HG03565 (cell line): ENCODE results near the gene PKDCC.

Source experiments
- ATAC-seq: cut with Tn5 transposase; IDR thresholded peaks from one replicate; pipeline ENCODE4 v1.9.1; 2021; ENCODE audit warnings: mild to moderate bottlenecking, moderate library complexity; ENCODE audit not compliant: unreplicated experiment

PKDCC gene

GRCh38 chr2:42047488-42048298 lies at the start of gene PKDCC:
Gene PKDCC (plus strand): TSS chr2:42048021. CDS start chr2:42048200, 179 bp downstream.
- peak; percentile 54 for ATAC-seq

DNA sequence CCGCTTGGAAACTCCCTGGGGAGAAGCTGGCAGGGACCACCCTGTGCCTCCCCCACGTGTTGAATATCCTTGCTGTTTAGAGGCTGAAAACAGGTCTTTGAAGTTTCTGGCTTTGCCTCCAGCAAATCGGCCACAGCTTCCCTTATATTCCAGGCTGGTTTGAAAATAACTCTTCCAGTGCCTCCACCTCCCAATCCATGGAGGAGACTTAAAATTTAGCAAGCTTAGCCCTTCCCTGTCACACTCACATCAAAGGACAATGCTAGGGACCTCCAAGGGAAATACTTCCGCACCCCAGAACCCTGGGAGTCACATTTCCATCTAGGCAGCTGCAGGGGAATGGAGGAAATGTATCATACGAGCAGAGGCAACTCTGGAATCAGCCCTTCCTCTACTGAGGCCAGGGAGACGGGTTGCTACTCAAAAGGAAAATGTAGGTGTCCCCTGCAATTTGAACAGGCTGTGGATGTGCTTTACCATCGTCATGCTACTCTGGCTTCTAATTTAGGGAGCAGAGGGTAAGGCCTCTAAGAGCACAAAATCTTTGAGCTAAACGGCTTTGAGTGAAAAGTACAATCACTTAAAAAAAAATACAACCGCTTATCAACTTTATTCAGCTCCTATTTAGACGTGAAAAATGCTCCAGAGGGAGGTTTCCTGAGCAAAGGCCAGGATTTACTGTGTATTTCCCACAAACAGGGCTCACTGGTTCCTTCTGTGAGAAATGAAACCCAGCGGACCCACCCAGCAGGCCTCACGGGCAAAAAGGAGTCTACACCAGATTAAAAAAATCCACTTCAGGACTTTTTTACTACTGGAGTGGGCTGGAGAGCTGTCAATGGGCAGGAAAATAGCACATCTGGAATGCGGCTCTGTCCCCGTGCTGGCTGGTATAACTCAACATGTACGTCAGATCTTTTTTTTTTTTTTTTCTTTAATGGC lies 49.4 kb upstream of the PKDCC start:
- no peak for ATAC-seq

DNA sequence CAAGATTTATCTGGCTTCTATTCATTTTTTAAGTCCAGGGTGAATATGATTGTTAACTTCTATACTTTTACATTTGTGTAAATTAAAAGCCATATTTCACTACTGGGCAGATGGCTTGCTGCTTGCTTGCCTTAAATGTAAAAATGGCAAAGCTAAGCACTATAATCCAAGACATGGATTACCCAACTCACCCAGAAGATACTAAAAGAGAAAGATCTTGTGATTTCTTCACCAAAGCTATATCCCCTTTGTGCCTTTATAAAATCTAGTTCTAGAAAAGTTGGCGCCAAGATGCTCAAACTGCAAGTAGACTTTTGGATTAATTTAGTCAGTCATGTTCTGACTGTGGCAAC lies 48.7 kb upstream of the PKDCC start:
- no peak for ATAC-seq

DNA sequence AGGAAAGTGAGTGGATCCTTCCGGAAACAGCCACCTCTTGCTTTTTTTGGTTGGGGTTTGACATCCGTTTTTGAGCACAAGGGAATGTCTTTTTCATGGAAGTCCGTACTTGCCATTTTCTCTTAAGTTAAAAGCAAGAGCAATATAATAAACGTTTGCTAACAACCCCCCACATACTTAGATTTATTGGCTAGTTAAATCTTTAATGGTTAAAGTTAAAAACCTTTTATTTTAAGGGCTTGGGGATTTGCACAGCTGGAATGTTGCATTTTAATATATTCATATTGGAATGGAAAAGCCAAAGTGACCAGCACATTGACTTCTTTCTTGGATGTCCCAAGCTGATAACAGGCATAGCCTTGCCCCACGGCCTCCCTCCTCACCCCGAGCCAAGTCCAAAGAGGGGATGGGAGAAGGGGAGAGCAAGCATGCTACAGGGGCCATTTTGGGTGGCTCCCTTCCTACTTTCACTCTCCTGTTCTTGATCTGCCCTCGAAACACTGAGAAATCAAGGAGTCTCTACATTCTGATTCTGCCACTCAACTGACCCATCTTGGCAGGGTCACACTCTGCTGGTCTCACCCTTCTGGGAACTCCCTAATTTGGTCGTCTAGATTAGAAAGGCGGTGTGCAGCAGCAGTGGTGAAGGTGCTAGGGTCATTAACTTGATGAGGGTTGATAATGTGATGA lies 48.1 kb upstream of the PKDCC start:
- ATAC-seq = no peak

DNA sequence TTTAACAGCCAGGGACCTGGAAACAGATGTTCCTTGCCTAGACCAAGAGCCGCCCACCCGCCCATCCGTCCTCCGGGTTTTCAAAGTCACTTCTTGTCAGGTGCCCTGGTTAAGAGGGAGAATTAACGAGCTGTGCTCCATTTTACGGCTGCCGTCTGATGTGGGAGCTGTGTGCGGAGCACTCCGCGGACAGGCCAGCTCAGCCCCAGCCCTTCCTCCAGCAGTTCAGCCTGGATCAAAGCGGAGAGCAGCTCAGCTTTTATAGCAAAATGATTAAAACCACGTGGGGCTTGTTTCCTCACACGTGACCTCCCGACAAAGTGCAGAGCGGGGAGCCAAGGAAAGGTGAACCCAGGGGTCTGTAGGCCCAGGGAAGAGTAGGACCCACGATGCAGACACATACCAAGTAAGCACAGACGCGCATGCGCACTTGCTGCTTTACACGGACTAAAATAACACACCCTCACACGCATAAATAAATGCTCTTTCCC lies 46.1 kb upstream of the PKDCC start:
- ATAC-seq = no peak

GRCh38 chr2:42007551-42007950 lies 40.3 kb upstream of the PKDCC start:
- no peak for ATAC-seq

DNA sequence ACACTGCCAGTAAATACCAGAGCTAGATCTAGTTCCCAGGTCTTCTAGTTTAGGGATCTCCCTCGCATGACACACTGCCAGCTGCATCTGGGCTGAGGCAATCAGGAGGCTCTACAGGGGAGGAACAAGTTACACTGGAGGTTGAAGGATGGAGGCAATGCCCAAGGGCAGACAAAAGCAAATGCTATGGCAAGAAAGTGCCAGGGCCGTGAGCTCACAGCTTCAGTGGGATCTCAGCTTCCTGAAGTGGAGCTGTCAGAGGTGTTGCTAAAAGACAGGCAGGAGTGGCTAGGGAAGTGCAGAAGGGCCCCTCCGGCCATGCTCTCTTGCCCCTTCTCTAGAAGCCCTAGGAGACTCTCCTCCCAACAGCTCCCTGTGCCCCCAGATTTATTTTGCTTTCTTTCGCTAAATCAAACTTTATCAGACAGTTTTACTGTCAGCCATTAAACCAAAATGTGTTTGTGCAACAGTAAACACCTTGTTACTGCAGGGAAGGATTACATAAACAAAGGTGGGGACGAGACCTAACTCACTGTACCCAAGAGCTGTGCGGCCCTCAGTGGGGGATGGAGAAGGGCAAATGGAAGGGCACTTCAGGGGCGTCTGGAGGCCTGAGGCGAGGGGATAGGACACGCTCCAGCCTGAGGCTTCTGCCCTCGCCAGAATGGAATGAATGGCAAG lies 39.4 kb upstream of the PKDCC start:
- no peak for ATAC-seq

DNA sequence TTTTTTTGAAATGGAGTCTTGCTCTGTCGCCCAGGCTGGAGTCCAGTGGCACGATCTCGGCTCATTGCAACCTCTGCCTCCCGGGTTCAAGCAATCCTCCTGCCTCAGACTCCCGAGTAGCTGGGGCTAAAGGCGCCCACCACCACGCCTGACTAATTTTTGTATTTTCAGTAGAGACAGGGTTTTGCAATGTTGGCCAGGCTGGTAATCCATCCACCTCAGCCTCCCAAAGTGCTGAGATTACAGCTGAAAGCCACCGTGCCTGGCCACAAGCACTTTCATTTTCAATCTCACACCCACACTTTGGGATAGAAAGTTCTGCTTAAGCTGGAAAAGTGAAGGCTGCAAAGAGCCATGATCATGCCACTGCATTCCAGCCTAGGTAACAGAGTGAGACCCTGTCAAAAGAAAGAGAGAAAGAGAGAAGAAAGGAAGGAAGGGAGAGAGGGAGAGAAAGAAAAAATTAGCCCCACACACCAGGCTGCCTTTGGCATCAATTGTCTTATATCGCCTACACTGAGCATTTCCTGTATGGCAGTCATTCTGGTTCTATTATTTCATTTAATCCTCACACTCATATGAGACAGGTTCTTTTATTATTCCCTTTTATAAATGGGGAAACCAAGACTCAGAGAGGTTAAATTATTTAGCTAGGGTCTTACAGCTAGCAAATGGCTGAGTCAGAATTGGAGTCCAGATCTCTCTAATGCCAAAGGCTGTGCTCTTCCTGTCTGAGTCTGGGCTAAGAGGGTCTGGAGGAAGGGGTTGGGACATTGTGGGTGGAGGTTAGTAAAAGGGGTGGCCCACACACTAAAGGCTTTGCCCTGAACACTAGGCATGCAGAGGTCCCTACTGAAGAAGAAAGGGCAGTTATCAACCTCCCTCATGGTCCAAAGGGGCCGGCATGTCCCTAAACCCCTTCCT lies 37.9 kb upstream of the PKDCC start:
- peak; percentile 65 for ATAC-seq

DNA sequence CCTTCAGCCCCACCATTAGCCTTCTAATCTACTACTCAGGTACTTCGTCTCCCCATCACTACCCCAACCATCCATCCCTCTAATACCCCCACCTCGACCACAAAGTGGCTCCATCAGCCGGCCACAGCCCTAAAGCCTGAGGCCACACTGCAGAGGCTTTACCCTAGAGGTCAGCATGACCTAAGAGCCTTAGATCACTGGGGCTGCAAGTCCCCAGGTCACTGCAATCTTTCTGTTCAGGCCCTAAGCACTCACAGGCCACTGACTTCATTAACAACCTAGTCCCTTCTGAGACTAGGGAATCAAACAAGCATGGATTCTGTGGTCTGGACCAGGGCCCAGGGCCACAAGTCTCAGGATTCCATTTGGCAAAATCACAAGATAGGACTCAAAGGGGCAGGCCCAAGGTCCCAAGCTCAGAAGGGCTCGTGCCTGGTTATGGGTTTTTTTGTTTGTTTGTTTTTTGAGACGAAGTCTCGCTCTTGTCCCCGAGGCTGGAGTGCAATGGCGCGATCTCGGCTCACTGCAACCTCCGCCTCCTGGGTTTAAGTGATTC lies 37.0 kb upstream of the PKDCC start:
- no peak for ATAC-seq

- ATAC-seq = no peak
Measured at GRCh38 chr2:42012137-42012536, 35.7 kb upstream of the PKDCC start.

GRCh38 chr2:42012651-42013050 lies 35.2 kb upstream of the PKDCC start:
- ATAC-seq = no peak

DNA sequence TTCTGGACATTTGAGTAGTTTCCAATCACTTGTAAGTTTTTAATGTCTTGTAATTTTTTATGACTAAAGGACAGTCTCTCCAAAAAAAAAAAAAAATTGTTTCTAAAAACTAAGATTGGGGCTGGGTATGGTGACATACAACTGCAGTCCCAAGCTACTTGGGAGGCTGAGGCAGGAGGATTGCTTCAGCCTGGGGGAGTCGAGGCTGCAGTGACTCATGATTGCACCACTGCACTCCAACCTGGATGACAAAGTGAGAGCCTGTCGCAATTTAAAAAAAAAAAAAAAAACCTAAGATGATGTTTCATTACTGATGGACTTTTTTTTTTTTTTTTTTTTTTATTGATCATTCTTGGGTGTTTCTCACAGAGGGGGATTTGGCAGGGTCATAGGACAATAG lies 34.4 kb upstream of the PKDCC start:
- ATAC-seq = no peak

- no peak for ATAC-seq
Measured at GRCh38 chr2:42021464-42021863, 26.4 kb upstream of the PKDCC start.

- no peak for ATAC-seq
Measured at GRCh38 chr2:42025151-42025582, 22.7 kb upstream of the PKDCC start.

GRCh38 chr2:42026272-42026671 lies 21.5 kb upstream of the PKDCC start:
- ATAC-seq = no peak

DNA sequence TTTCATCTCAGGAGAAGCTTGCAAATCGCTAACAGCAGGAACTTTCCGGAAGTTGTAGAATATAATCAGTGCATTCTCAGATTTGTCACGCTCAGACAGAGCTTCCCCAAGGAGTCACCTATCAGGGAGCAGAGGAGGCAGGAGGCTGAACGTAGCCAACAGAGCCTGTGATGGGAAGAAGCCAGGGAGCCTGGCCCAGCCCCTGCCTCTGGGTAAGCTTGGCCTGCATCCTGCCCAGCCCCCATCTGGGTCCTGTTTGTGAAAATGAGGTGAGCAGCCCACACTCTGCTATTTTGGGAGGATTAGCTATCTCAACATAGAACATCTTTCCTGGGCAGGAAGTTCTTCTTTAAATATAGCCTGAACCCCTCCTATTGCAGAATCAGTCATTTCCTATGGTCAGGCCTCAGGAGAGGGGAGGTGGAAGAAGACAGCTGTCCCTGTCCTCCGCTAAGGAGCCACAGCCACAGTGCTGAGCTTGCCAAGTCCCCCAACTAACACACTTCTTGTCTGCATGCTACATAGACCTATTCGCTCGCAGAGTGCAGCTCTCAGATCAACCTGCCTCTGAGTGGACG lies 19.2 kb upstream of the PKDCC start:
- peak; percentile 86 for ATAC-seq

DNA sequence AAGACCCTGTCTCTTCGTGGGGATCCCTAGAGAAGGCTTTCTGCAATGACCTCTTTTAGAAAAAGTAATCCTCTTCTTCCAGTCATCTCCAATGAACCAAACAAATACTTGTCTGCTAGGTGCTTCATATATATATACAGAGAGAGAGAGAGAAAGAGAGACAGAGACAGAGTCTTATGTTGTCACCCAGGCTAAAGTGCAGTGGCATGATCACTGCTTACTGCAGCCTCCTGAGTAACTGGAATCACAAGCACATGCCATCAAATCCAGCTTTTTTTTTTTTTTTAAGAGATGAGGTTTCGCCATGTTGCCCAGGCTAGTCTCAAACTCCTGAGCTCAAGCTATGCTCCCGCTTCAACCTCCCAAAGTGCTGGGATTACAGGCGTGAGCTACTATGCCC lies 18.6 kb upstream of the PKDCC start:
- peak; percentile 14 for ATAC-seq

DNA sequence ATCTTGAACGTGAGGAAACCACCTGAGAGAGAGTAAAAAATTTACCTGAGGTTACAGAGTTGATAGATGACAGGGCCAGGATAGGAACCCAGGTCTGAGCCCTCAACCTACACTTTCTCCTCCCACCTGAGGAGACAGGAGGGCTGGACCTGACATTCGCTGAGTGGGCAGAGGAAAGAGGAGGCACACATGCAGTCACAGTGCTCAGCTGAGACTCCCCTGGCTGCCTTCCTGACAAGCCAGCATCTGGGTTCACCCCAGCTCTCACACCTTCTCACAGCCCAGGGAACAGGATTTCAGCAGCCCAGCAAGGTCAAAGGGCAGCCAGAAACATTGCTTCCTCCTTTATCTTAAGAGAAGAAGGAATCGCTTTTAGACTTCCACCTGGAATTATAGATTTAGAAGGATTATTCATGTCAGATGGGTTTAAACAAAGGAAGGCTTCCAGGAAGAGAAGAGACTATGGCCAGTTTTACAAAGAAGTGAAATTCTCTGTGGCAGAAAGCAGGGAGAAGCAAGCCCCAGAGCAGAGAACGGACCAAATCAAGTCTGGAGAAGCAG lies 18.1 kb upstream of the PKDCC start:
- ATAC-seq = no peak
